NCI-H1930 (cell line): ENCODE measurements around the gene ADD1.

Experiments used
- DNase-seq, 2 experiments: peaks; one replicate each; lab custom pipeline; 2025; lab: John Stamatoyannopoulos, UW

Gene ADD1

GRCh38 chr4:2963966-2964471 lies 120.4 kb downstream of the ADD1 start:
- DNase-seq: no peak

- DNase-seq: no peak
These were observed 121.1 kb downstream of the ADD1 start for GRCh38 chr4:2964706-2965258.

GRCh38 chr4:2965262-2965661 lies 121.6 kb downstream of the ADD1 start:
- no peak for DNase-seq

GRCh38 chr4:2968381-2968780 lies 124.7 kb downstream of the ADD1 start:
- DNase-seq: no peak

GRCh38 chr4:2971275-2971674 lies 127.6 kb downstream of the ADD1 start:
- DNase-seq: no peak

GRCh38 chr4:2977211-2978088 lies 133.8 kb downstream of the ADD1 start:
- DNase-seq: no peak
